DLD1 (cell line): ENCODE results near the gene MMP17.

Source experiments
- in situ Hi-C: cut with HindIII; loops from 2 replicates; pipeline ENCODE4 v1.10.0; 2017; ENCODE audit warnings: low sequenced_read_pairs

MMP17 gene

GRCh38 chr12:131847456-131847855 lies 19.3 kb downstream of the MMP17 start:
- in situ Hi-C loops = no loop called here

GRCh38 chr12:131848753-131849152 lies 20.6 kb downstream of the MMP17 start:
- in situ Hi-C loops = no loop called here

GRCh38 chr12:131849700-131850553 lies 21.7 kb downstream of the MMP17 start:
- in situ Hi-C loops = loop anchor here (25.0 kb wide), 1 partner anchor 162 kb away; no protein-coding TSS in a partner anchor

GRCh38 chr12:131850856-131851559 lies 22.8 kb downstream of the MMP17 start:
- in situ Hi-C loops = loop anchor here (25.0 kb wide), 1 partner anchor 161 kb away; no protein-coding TSS in a partner anchor

GRCh38 chr12:131851741-131852550 lies 23.8 kb downstream of the MMP17 start:
- in situ Hi-C loops = loop anchor here (25.0 kb wide), 1 partner anchor 160 kb away; no protein-coding TSS in a partner anchor

- in situ Hi-C loops = loop anchor here (25.0 kb wide), 1 partner anchor 160 kb away; no protein-coding TSS in a partner anchor
Observed at GRCh38 chr12:131852551-131853299, 24.5 kb downstream of the MMP17 start.

GRCh38 chr12:131853832-131854797 lies 25.9 kb downstream of the MMP17 start:
- in situ Hi-C loops = loop anchor here (25.0 kb wide), 1 partner anchor 158 kb away; no protein-coding TSS in a partner anchor

GRCh38 chr12:131854861-131855476 lies 26.8 kb downstream of the MMP17 start:
- in situ Hi-C loops = loop anchor here (25.0 kb wide), 1 partner anchor 157 kb away; no protein-coding TSS in a partner anchor

GRCh38 chr12:131855521-131856142 lies 27.4 kb downstream of the MMP17 start:
- in situ Hi-C loops = loop anchor here (25.0 kb wide), 1 partner anchor 157 kb away; no protein-coding TSS in a partner anchor

- in situ Hi-C loops = loop anchor here (25.0 kb wide), 1 partner anchor 156 kb away; no protein-coding TSS in a partner anchor
Observed at GRCh38 chr12:131856366-131857097, 28.3 kb downstream of the MMP17 start.

- in situ Hi-C loops = loop anchor here (25.0 kb wide), 1 partner anchor 154 kb away; no protein-coding TSS in a partner anchor
Observed at GRCh38 chr12:131857908-131858850, 30.0 kb downstream of the MMP17 start.

- in situ Hi-C loops = loop anchor here (25.0 kb wide), 1 partner anchor 152 kb away; no protein-coding TSS in a partner anchor
Observed at GRCh38 chr12:131860472-131861260, 32.5 kb downstream of the MMP17 start.

- in situ Hi-C loops = loop anchor here (25.0 kb wide), 1 partner anchor 151 kb away; no protein-coding TSS in a partner anchor
Observed at GRCh38 chr12:131861261-131862083, 33.3 kb downstream of the MMP17 start.

- in situ Hi-C loops = loop anchor here (25.0 kb wide), 1 partner anchor 150 kb away; no protein-coding TSS in a partner anchor
Observed at GRCh38 chr12:131862084-131862441, 33.9 kb downstream of the MMP17 start.
